Uterus (tissue), 2 donors: ENCODE measurements around the gene PPP1R9A.

ENCODE experiments used
- POLR2A ChIP-seq, 2 donors: fragments of 450-650 bp; IDR thresholded peaks; one replicate each; pipeline ENCODE4 v1.6.1; 2016; ENCODE audit warnings: antibody characterized with exemption in 2 of 2, mild to moderate bottlenecking in 1 of 2, moderate library complexity in 1 of 2
- TF ChIP-seq, protein P1 (sequence below), 4 experiments: fragments of 200-600 bp in 2 of 4; fragments of 450-650 bp in 2 of 4; sonication (generic) in 2 of 4; IDR thresholded peaks; one replicate each; pipeline ENCODE4 v1.5.1; 2016 to 2019; ENCODE audit warnings: antibody characterized with exemption in 4 of 4, mild to moderate bottlenecking in 2 of 4, moderate library complexity in 1 of 4

DNA sequence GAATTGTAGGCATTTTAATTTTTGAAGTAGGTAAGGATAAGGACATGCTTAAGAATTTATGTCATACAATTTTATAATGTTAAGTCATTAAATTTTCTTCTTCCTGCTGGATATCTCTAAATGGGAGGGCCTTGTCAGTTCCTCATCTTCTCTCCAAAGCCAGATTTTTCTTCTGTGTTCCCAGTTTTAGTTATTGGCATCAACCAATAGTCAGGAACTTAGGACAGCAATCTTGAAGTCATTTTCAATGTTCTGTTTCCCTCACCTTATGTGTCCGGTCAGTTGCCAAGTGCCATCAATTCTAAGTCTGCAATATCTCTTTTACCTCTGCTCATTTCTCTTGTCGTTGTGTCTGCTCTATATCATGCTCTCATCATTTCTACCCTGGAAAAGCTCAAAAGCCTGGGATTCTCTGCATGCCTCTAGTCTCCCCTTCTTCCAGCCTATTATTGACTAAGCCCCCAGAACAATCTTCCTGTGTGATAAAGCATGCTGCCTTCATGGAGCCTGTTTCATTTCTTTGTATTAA, 145.2 kb downstream of the PPP1R9A start:
- TF ChIP-seq, protein P1, sequence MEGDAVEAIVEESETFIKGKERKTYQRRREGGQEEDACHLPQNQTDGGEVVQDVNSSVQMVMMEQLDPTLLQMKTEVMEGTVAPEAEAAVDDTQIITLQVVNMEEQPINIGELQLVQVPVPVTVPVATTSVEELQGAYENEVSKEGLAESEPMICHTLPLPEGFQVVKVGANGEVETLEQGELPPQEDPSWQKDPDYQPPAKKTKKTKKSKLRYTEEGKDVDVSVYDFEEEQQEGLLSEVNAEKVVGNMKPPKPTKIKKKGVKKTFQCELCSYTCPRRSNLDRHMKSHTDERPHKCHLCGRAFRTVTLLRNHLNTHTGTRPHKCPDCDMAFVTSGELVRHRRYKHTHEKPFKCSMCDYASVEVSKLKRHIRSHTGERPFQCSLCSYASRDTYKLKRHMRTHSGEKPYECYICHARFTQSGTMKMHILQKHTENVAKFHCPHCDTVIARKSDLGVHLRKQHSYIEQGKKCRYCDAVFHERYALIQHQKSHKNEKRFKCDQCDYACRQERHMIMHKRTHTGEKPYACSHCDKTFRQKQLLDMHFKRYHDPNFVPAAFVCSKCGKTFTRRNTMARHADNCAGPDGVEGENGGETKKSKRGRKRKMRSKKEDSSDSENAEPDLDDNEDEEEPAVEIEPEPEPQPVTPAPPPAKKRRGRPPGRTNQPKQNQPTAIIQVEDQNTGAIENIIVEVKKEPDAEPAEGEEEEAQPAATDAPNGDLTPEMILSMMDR (IDR thresholded peaks at IDR 0.05): no peak
- TF ChIP-seq POLR2A (IDR thresholded peaks at IDR 0.05): no peak
